Measurements from ENCODE around the gene VWA7.

VWA7 gene

DNA sequence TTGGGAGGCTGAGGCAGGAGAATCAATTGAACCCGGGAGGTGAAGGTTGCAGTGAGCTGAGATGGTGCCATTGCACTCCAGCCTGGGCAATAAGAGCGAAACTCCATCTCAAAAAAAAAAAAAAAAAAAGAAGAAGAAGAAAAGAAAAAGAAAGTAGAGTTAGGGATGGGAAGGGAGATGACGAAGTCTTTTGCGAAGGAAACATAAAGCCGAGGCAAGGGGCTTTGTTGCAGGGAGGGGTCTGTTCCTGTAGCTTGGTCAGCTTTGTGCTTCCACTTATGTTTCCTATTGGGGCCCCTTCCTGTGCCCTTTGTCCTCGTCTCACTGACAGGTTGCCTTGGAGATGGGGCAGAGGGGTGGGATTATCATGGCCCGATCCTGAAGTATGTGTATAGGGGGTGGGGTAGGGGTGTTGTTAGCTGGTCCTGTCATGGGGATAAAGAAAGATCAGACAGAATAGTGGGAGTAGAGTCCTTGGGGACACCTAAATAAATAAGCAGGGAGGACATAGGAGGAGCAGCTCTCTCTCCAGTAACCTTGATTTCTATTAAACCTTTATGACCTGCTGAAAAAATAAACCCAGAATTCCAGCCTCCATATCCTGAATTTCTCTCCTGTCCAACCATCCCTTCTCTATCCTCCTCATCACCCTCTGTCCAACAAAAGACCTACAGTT is 39.7 kb downstream of the VWA7 start:
- TF ChIP-seq TAF1 (IDR thresholded peaks at IDR 0.05; ENCODE audit: borderline replicate concordance, insufficient read depth, low read length) = no peak
- TF ChIP-seq POLR2AphosphoS5 (IDR thresholded peaks at IDR 0.05; ENCODE audit: low read depth, low read length) = no peak

DNA sequence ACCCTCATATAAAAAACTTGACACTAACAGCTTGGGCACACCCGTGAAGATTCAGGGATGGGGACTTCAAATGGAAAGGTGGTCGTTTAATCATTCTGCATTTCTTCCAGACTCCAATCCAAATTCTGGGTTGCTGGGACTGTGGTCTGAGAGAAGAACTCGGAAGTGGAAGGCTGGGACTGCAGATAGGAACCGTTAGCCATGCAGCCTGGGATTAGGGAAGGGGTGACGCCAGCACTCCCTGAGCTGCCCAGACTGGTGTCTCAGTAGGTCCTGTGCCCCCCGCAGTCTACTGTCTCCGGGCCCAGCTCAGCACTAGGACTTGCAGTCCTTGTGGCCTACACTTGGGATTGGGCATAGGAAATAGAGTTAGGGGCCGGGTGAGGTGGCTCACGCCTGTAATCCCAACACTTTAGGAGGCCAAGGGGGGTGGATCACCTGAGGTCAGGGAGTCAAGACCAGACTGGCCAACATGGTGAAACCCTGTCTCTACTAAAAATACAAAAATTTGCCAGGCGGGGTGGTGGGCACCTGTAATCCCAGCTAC is 40.3 kb downstream of the VWA7 start:
- TF ChIP-seq POLR2AphosphoS5 (IDR thresholded peaks at IDR 0.05; ENCODE audit: low read depth, low read length) (no peak), TAF1 (IDR thresholded peaks at IDR 0.05; ENCODE audit: borderline replicate concordance, insufficient read depth, low read length) (no peak), SIN3A (IDR thresholded peaks at IDR 0.05; ENCODE audit: borderline replicate concordance, insufficient read depth, low read length) (no peak), FOXP2 (optimal IDR thresholded peaks at IDR 0.05; ENCODE audit: borderline replicate concordance, extremely low read depth, extremely low read length, insufficient read depth) (no peak)
- TF ChIP-seq, protein P1, sequence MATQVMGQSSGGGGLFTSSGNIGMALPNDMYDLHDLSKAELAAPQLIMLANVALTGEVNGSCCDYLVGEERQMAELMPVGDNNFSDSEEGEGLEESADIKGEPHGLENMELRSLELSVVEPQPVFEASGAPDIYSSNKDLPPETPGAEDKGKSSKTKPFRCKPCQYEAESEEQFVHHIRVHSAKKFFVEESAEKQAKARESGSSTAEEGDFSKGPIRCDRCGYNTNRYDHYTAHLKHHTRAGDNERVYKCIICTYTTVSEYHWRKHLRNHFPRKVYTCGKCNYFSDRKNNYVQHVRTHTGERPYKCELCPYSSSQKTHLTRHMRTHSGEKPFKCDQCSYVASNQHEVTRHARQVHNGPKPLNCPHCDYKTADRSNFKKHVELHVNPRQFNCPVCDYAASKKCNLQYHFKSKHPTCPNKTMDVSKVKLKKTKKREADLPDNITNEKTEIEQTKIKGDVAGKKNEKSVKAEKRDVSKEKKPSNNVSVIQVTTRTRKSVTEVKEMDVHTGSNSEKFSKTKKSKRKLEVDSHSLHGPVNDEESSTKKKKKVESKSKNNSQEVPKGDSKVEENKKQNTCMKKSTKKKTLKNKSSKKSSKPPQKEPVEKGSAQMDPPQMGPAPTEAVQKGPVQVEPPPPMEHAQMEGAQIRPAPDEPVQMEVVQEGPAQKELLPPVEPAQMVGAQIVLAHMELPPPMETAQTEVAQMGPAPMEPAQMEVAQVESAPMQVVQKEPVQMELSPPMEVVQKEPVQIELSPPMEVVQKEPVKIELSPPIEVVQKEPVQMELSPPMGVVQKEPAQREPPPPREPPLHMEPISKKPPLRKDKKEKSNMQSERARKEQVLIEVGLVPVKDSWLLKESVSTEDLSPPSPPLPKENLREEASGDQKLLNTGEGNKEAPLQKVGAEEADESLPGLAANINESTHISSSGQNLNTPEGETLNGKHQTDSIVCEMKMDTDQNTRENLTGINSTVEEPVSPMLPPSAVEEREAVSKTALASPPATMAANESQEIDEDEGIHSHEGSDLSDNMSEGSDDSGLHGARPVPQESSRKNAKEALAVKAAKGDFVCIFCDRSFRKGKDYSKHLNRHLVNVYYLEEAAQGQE (IDR thresholded peaks at IDR 0.05; ENCODE audit: insufficient read depth in 1 of 2, low read depth in 2 of 2, low read length in 2 of 2) = no peak

DNA sequence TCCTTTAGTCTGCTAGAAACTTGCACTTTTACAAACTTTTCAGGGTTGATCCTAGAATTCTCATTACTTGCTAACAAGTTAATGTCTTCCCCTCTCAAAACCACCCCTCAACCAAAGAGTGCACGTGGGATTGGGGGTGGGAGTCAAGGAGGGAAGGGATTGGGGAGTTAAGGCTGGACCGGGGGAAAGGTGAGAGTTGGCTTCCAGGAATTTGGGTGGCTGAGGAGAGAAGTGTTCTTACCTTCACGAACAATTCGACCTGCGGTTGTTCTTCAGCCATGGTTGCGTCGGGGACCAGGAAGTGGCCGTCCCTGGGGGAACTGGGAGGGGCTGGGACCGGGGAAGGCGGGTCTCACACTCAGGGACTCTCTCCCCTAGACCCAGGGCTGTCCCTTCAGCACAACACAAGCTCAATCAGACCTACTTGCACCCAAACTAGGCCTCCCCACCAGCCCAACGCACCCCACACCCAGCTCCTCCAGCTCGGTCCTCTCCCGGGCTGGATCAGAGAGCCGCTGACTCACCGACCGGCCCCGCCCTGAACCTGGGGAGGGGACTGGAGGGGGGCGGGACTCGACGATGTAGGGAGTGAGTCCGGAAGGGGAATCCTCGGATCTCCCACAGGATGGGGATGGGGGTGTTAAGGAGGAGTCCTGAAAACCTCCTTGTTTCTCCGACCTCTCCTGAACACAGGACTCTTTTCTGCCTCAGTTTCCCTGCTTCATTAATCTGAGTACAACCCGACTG is 40.9 kb downstream of the VWA7 start, which contains the start of gene CLIC1:
Gene CLIC1, minus strand, starts transcription at position 510 of the 747 bp plus-strand sequence. Its CDS starts 230 bp downstream, at position 280.
- TF ChIP-seq SIN3A (IDR thresholded peaks at IDR 0.05; ENCODE audit: borderline replicate concordance, insufficient read depth, low read length) = 0 out of 2 replicates have a peak, but pooled peaks have one; percentile 2
- peak; percentile 94 for TF ChIP-seq POLR2AphosphoS5 (IDR thresholded peaks at IDR 0.05; ENCODE audit: low read depth, low read length)
- TF ChIP-seq TAF1 (IDR thresholded peaks at IDR 0.05; ENCODE audit: borderline replicate concordance, insufficient read depth, low read length) = peak; percentile 76; the same call in 1 of the 2 replicates
- TF ChIP-seq, protein P1 (IDR thresholded peaks at IDR 0.05; ENCODE audit: insufficient read depth in 1 of 2, low read depth in 2 of 2, low read length in 2 of 2) = no peak

DNA sequence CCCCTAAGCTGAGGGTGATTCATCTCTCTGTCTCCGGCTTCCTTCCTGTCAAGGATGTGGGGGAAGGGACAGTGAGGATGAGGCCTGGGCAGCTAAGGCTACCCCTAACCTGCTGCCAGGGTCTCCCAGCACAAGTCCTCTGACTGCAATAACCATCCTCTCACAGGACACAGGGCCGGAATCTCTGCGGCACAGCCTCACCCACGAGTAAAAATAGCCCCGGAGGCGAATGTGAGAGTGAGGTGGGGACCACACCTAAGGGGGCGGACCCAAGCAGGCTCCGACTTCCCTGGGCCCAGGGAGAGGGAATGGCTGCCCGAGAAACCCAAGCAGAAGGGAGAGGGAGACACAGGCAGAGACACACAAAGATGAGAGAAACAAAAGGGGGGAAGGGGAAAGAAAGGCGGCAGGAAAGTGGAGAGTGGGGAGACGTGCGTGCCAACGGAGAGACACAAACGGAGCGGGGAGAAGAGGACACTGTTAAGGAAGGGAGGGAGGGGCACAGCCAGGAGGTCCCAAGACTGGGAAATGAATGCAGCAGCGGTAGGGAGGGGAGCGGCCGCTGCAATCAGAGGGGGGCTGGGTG is 42.2 kb downstream of the VWA7 start:
- TF ChIP-seq SIN3A (IDR thresholded peaks at IDR 0.05; ENCODE audit: borderline replicate concordance, insufficient read depth, low read length) (peak; percentile 98; the same call in 1 of the 2 replicates), POLR2AphosphoS5 (IDR thresholded peaks at IDR 0.05; ENCODE audit: low read depth, low read length) (peak; percentile 36), FOXP2 (optimal IDR thresholded peaks at IDR 0.05; ENCODE audit: borderline replicate concordance, extremely low read depth, extremely low read length, insufficient read depth) (peak; percentile 74), TAF1 (IDR thresholded peaks at IDR 0.05; ENCODE audit: borderline replicate concordance, insufficient read depth, low read length) (peak; percentile 74; the same call in 1 of the 2 replicates)
- TF ChIP-seq, protein P1 (IDR thresholded peaks at IDR 0.05; ENCODE audit: insufficient read depth in 1 of 2, low read depth in 2 of 2, low read length in 2 of 2) = no peak

DNA sequence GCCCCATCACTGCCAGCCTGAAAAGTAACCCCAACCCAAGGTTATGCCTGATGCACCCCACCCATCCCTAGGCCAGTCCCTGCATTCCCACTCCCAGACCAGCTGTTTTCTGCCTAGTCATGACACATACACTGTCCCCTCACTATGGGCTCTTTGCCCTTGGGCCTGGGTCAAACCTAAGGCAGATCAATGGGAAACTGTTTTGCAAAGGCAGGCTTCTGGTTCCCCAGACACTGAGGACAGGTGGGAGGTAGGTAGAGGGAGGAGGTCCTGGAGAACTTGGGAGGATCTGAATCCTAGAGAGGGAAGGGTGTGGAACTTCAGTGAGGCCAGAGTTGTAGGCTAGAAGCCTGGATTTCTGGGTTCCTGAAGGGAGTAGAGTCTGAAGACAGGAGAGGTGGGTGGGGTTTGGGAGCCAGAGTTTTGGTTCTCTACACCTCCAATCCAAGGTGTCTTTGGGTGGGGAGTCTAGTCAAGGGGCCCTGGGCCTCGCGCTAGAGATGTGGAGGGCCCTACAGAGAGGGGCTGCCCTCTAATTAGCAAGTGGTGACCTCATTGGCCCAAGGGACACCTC is 42.8 kb downstream of the VWA7 start:
- TF ChIP-seq, protein P1 (IDR thresholded peaks at IDR 0.05; ENCODE audit: insufficient read depth in 1 of 2, low read depth in 2 of 2, low read length in 2 of 2) = no peak
- TF ChIP-seq SIN3A (IDR thresholded peaks at IDR 0.05; ENCODE audit: borderline replicate concordance, insufficient read depth, low read length) = no peak; the same call in 1 of the 2 replicates
- no peak for TF ChIP-seq TAF1 (IDR thresholded peaks at IDR 0.05; ENCODE audit: borderline replicate concordance, insufficient read depth, low read length)
- TF ChIP-seq POLR2AphosphoS5 (IDR thresholded peaks at IDR 0.05; ENCODE audit: low read depth, low read length) = no peak
- TF ChIP-seq FOXP2 (optimal IDR thresholded peaks at IDR 0.05; ENCODE audit: borderline replicate concordance, extremely low read depth, extremely low read length, insufficient read depth) = no peak

All from PFSK-1 (cell line).